NOMO-1 (cell line): ENCODE measurements around the gene MTOR.
"Not testable (repeated sequence)": the region's sequence is repeated elsewhere in the genome, so short reads cannot be mapped to it uniquely, and the experiment has no call there.

Experiments used
- DNase-seq, 2 experiments: peaks; one replicate each; lab custom pipeline; 2025; ENCODE audit not compliant: unreplicated experiment in 2 of 2; lab: John Stamatoyannopoulos, UW

MTOR gene

DNA sequence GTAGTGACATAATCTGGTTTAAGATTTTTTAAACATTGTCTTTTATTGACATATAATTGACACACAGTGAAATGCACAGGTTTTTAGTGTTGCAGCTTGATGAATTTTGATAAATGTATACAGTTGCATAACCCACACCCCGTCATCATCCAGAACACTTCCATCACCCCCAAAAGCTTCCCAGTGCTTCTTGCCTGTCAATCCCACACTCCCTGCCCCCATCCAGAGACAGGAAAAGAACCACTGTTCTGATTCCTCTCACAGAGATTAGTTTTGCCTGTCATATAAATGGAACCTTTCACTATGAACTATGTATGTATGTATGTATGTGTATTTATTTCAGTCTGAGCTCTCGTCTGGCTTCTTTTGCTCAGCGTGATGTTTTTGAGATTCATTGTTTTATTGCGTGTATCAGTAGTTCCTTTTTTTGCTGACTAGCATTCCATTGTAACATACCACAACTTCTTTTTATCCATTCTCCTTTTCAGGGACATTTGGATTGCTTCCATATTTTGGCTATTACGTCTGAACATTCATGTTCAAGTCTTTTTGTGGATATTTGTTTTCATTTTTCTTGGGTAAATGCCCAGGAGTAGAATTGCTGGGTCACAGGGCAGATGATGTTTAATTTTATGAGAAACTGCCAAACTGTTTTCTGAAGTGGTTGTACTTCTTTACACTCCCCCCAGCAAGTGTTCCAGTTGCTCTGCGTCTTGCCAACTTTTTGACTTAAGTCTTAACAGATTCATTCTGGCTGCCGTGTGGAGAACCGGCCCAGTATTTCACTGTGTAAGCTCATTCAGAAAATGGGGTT, 19.4 kb upstream of the MTOR start:
- DNase-seq = no peak

DNA sequence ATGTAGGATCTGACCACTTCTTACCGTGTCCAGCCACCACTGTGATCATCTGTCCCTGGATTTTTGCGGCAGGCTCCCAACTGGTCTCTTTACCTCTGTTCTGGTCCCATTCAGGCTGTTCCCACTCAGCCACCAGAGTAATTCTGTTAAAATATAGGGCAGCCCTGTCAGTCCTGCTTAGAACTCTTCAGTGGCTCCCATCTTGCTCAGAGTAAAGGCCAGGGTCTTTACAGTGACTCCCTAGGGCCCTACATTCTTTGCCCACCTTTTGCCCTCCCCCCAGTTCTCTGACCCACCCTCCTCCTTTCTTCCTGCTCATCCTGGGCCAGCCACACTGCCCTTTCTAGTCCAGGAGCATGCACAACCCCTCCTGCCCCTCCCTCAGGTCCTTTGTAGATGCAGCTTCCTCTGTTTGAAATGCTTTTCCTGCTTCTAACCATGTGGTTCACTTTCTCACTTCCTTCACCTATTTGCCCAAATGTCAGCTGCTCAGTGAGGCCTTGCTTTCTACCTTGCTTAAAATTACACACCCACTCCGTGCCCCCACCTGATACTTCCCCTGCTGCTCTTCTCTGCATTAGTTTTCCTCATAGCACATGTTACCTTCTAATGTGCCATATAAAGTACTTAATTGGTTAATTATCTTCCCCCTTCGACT, 18.5 kb upstream of the MTOR start:
- peak in 1 of 2 experiments; percentile 10 for DNase-seq

DNA sequence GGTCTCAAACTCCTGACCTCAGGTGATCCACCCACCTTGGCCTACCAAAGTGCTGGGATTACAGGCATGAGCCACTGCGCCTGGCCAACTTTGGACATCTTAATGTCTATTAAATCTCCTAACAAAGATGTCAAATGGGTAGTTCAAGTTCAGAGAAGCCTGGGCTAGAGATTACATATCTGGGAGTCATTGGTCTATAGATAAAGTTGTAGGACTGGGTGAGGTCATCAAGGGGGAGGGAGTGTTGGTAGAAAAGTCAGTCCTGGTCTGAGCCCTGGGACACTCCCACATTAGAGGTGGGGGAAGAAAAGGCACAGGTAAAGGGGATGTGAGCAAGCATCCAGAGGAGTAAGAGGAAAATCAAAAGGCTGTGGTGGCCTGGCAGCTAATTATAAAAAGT, 17.3 kb upstream of the MTOR start:
- DNase-seq = no peak

DNA sequence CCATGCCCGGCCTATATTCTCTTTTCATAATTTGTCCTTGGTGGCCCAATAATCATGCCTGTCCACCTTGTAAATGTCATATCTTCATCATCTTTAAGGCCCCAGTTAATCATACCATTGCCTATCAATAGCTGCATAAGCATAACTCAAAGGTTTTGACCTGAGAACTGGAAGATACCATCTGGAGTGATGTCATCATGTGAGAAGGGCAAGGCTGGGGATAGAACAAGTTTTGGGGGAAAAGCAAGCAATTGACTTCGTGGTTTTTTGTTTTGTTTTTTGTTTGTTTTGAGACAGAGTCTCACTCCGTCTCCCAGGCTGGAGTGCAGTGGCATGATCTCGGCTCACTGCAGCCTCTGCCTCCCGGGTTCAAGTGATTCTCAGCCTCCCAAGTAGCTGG, 16.8 kb upstream of the MTOR start:
- DNase-seq = no peak

DNA sequence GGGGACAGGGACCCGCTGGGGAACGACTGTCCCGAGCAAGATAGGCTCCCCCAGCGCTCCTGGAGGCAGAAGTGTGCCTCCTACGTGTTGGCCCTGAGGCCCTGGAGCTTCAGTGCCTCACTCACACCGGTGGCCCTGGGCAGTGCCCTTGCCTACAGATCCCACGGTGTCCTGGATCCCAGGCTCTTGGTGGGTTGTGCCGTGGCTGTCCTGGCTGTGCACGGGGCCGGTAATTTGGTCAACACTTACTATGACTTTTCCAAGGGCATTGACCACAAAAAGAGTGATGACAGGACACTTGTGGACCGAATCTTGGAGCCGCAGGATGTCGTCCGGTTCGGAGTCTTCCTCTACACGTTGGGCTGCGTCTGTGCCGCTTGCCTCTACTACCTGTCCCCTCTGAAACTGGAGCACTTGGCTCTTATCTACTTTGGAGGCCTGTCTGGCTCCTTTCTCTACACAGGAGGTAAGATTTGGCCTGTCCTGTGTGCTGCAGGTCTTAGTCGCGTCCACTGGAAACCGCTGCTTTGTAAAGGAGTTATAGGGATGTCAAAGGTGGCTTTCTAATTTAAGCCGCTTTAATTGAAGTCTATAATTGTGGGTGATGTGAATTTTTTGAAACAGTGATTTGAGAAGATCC, 11.4 kb upstream of the MTOR start:
- peak in 1 of 2 experiments; percentile 6 for DNase-seq

DNA sequence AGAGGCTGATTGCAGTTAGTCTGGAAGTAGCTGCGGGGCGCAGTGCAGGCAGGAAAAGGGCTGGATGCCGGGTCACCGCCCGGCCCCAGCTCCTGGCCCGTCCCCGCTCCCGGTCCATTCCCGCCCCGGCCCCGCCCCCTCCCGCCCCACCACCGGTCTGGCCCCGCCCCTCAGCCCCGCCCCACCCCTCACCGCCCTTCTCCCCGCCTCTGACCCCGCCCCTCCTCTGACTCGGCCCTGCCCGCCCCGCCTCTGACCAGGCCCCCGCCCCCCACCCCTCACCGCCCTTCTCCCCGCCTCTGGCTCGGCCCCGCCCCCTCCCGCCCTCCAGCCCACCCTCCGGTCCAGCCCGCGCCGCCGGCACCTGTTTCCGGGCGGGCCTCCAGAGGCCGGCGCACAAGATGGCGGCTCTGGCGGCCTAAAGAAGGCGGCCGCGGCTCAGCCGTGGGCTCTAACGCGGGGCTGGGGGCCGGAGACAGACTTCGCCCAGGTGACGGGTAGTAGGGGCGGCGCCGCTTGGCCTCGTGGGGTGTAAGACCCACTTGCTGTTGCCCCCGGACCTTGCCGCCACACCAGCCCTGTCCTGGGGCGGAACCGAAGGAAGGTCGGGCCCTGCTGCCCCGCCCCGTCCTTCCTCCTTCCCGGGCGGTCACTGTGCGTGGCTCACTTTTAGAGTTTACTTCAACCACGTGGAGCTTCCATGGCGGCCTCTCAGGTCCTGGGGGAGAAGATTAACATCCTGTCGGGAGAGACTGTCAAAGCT, 10.7 kb upstream of the MTOR start, which contains the start of gene UBIAD1:
Gene UBIAD1 (plus strand): TSS at position 367 of the 763 bp plus-strand sequence. CDS start 334 bp downstream, at position 701.
- peak; percentile 62 to 82 for DNase-seq

DNA sequence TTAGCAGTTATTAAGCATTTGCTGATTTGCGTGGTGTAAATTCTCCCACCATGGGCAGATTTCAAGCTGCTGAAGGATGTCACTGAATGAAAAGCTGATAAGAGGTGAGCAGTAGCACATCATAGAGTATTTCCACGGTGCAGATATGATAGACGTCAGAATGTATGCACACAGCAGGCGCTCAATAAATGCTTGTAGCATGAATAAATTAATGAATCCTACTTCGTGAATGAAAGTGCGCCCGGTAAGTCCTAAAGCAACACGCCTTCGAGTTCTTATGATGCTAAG, 10.1 kb upstream of the MTOR start:
- DNase-seq = no peak

DNA sequence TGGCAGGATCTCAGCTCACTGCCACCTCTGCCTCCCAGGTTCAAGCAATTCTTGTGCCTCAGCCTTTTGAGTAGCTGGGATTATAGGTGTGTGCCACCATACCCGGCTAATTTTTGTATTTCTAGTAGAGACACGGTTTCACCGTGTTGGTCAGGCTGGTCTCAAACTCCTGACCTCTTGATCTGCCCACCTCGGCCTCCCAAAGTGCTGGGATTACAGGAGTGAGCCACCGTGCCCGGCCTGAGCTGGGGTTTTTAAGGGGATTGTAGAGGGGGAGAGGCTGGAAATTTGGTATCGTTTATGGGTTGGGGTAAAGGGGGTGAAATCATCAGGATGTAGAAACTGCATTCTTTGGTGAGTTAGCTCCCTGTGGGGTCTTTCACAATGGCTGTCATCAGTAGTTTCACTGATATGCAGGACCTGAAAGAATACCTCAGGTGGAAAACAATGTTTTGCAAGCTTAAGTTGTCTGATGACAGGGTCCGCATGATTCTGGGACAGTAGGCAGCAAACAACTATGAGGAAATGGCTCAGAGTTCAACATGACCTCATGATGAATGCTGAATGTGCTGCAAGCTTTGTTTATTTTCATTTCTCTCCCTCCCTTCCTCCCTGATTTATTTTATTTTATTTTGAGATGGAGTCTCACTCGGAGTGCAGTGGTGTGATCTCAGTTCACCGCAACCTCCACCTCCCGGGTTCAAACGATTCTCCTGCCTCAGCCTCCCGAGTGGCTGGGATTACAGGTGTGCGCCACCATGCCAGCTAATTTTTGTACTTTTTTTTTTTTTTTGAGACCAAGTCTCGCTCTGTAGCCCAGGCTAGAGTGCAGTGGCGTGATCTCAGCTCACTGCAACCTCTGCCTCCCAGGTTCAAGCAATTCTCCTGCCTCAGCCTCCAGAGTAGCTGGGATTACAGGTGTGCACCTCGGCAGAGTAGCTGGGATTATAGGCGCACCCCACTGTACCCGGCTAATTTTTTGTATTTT, 5.3 kb upstream of the MTOR start:
- not testable (repeated sequence) for DNase-seq

DNA sequence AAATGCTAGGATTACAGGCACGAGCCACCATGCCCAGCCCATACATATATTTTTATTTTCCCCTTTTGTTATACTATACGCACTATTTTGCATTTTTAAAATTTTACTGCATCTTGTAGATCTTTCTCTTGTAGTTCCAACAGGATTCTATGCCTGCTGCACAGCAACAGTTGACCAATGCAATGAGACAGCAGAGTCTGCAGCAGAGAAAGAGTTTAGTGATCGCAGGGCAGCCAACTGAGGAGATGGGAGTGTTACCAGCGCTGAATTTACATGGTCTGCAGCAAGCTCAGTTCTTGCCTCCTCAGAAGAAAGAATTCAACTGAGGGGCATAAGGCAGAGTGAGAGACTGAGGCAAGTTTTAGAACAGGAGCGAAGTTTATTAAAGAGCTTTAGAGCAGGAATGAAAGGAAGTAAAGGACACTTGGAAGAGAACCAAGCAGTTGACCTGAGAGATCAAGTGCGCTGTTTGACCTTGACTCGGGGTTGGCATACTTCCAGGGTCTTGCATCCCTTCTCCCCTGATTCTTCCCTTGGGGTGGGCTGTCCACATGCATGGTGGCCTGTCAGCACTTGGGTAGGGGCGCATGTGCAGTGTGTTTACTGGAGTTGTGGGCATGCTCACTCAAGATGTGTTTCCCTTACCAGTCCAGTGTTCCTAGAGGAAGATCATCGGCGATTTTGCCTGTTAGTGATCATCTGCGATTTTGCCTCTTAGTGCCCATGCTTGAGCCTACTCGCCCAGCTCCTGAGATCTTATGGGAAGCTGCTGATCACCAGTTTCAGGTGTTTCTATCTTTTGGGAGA, 4.1 kb upstream of the MTOR start:
- DNase-seq = no peak

DNA sequence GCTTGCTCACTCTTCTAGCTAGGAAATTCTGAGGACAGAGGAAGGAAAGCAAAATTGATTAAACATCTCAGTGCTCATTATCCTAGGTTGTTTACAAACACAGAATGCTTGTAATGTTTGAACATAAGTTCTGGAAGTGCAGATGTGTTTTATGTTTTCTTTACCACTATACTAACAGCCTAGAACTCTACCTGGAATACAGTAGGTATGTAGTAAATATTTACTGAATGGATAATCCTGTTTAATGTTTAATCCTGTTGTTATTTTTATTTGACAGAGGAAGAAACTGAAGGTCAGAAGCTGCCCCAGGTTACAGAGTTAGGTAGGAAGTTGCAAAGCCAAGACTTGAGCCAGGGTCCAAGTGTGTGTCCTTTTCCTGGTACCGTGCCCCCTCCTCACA, 6.1 kb downstream of the MTOR start:
- DNase-seq = no peak

DNA sequence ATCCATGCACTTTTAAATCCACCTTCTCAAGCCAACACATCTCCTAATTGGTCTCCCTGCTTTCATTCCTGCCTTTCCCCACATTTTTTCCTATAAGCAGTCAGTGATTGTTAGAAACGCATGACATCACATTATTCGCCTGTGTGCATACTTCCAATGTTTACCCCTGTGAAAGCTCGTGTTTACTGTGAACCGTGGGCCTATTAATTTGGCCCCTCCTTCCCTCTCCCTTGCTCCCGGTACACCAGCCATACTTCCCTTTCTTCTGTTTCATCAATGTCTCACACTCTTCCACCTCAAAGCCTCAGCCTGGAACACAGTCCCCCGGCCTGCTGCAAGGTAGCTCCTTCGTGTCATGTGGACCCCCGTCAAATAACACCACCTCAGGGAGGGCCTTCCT, 9.1 kb downstream of the MTOR start:
- no peak for DNase-seq

DNA sequence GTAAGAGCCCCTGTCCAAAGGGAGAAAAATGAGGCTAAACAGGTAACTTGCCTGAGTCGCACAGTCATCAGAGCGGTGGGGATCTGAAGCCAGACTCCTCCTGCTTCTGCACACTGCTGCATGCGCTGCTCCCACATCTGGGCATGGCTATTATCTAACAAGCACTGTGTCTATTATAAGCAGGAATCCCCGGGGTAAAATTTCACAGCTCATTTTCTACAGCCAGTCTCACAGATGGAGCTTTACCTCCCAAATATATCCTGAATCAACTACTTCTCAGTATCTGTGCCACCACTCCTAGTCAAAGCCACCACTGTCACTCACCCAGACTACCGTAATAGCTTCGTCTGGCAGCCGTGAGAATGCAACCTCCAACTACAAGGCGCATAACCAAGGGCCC, 9.8 kb downstream of the MTOR start:
- no peak for DNase-seq

DNA sequence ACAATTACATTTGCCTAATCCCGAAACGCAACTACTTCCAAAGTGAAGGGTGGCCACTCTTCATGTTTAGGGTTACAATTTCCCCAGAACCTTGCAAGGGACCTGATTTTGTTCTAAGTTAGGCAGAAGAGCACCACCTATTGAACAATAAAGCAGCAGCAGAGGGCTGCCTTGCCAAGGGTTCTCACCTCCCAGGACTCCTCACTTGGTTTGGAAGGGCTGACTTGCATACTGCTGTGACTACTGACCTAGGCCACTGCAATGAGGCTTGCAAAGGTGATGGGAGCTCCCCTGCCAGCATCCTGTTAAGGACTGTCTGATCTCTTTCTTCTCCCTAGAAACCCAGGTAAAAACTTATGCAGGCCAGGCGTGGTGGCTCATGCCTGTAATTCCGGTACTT, 14.2 kb downstream of the MTOR start:
- no peak for DNase-seq

DNA sequence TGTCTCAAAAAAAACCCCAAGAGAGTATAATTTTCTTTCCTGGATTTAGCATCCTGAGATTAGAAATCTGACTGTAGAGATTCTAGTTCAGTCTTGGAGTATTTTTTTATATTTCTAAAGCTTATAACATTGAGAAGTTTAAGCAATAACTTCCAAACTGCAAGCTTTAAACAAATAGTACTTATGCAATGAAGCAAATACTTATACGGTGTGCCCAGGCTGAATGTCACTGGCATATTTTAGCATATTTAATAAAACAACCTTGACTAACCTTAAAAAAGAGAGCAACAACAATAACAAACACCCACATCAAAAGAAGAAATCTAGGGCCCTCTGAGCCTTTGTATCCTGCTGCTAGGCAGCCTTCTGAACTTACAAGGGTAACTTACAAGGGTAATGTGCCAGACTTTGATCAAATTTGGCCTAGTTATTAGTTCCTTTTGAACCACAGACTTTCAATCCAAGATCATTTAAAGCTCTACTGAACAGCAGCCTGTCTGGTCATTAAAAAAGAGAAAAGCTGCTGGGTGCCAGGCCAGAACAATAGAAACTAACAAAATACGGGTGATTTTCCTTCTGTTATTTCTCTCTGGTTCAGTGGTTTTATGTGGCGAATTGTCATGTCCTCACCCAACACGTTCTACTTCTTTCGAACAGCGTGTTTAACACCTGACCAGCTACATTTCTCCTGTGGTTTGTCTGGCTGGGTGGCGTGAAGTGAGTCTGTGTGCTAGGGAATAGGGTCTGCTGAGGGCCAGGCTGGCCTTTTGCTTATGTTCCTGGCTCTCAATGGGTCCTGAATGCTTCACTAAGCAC, 16.2 kb downstream of the MTOR start:
- DNase-seq = no peak

DNA sequence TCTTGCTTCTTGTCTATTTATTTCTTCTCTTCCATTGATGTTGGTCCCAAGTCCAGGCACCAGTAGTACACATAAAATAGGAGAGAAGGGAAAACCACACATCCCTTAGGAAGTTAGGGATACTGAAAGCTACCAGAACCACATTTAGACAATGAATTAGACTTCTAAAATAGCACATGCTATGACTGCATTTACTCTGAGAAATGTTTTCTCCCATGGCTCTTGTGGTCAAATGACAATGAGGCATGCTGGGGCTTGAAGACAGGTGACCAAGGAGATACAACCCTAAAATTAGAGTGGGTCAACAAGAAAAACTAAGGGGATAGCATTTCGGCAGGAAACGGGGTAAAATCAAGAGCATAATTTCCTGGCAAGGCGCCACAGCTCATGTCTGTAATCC, 17.1 kb downstream of the MTOR start:
- DNase-seq = no peak

DNA sequence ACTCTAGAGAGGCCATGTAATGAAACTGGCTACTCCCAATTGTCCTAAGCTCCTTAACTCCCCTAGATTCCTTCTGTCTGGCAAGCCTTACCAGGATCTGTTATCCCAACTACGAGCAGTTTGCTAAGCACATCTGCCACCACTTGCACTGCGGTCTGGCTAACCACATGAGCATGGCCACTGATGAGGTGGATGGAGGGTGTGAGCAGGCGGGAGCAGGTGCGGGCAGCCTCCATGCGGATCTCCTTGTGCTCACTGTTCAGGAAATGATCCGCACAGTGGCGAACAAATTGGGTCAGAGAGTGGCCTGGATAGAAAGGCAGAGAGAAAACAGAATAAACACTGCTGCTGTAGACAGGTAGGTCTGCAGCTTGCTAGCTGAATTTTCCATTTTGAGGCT, 24.0 kb downstream of the MTOR start:
- DNase-seq = no peak

DNA sequence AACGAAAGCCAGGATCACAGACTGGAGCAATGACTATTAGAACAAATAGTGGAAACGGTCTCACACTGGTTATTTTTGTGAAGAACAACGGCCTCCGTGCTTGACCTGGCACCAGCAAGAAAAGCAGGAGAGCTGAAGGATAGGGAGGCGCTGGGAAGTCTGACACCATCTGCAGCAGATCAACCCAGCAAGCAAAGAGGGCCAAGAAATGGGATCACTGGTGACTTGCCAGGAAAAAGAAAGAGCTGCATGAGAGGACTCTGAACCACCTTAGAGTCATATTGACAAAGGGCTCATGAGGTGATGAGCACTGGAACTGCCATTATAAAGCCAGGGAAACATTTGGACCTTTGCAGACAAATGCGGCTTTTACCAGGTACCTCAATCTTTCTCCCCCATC, 25.0 kb downstream of the MTOR start:
- no peak for DNase-seq

DNA sequence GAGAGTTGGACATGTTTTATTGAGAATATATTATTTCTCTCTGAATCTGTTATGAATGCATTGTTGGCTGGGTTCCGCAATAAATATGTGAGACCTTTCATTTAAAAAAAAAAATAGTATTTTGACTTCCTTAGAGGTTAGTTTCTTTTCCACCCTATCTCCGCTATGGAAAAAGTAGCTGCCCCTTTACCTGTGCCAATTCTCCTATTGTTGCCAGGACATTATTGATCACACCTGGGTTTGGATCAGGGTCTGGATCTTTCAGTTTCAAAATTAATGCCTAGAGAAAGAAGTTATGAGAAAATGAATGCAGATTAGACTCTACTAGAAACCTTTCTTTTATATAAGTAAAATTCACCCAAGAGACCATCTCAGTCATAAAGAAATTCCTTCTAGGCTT, 29.1 kb downstream of the MTOR start:
- DNase-seq = no peak

DNA sequence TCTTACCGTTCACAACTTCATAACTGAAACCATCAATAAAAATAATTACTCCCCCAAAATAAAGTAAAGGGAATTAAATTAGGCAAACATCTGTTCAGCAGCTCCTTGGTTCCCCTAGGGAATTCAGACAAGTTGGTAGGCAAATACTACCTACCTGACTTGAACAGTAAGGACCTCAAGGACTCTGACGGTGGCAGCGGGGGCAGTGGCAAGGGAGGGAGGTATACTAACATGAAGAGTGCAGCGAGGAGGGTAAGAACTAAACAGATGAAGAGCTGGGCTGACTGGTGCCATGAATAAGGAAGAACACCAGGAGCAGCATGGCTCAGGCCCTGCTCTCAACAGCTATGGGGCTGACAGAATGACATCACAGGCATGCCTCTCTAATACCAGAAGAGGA, 33.1 kb downstream of the MTOR start:
- no peak for DNase-seq
